NCI-H526 treated with DMSO at 0.1 percent for 48 hours (cell line): ENCODE measurements around the gene CFAP74.
A peak's percentile ranks its signal among the peaks of the same experiment; 100 is the strongest.

ENCODE experiments used
- DNase-seq: peaks from one replicate; lab custom pipeline; 2025; lab: John Stamatoyannopoulos, UW

Gene CFAP74

GRCh38 chr1:1926886-1927660 lies 76.5 kb downstream of the CFAP74 start:
- no peak for DNase-seq

- DNase-seq = no peak
Observed at GRCh38 chr1:1926346-1926811, 77.2 kb downstream of the CFAP74 start.

- DNase-seq = no peak
Observed at GRCh38 chr1:1925437-1926345, 77.9 kb downstream of the CFAP74 start.

GRCh38 chr1:1924849-1925248 lies 78.7 kb downstream of the CFAP74 start:
- DNase-seq = no peak

GRCh38 chr1:1924386-1924785 lies 79.2 kb downstream of the CFAP74 start:
- DNase-seq = no peak

- DNase-seq = no peak
Observed at GRCh38 chr1:1922956-1923833, 80.4 kb downstream of the CFAP74 start.

GRCh38 chr1:1922702-1922955 lies 81.0 kb downstream of the CFAP74 start:
- no peak for DNase-seq

GRCh38 chr1:1921901-1922701 lies 81.5 kb downstream of the CFAP74 start:
- DNase-seq = no peak

- DNase-seq = no peak
Observed at GRCh38 chr1:1921459-1921862, 82.1 kb downstream of the CFAP74 start.

- no peak for DNase-seq
Observed at GRCh38 chr1:1920608-1921458, 82.8 kb downstream of the CFAP74 start.

- DNase-seq = no peak
Observed at GRCh38 chr1:1920057-1920607, 83.5 kb downstream of the CFAP74 start.

GRCh38 chr1:1919304-1920056 lies 84.1 kb downstream of the CFAP74 start:
- peak; percentile 95 for DNase-seq

GRCh38 chr1:1918901-1919303 lies 84.7 kb downstream of the CFAP74 start, which contains the start of gene TMEM52:
Gene TMEM52, minus strand, starts transcription at chr1:1919279. Its CDS starts 14 bp downstream, at chr1:1919265.
- no peak for DNase-seq

GRCh38 chr1:1917995-1918900 lies 85.3 kb downstream of the CFAP74 start:
- no peak for DNase-seq

GRCh38 chr1:1917304-1917976 lies 86.1 kb downstream of the CFAP74 start:
- no peak for DNase-seq

- DNase-seq = no peak
Observed at GRCh38 chr1:1916851-1917251, 86.7 kb downstream of the CFAP74 start.
